ENCODE measurements around the gene TMEM207. TPM values are rescaled to one million over a fixed set of nuclear protein-coding genes. Genes with fewer than 3 reads are reported as not detected.

TMEM207 gene
- total RNA-seq, 1 experiment from 2014 or later: 0.57 TPM

- H3K27ac Mint-ChIP-seq (ENCODE audit: unreplicated experiment): peak overlapping the region; percentile 76
- peaks cover 74% of the 10 kb centered on the region for H3K4me1 Mint-ChIP-seq (ENCODE audit: low read depth, unreplicated experiment)
- peak overlapping the region; percentile 51 for H3K4me3 Mint-ChIP-seq (ENCODE audit: low read depth, unreplicated experiment)
- DNase-seq: no peak
- BruUV-seq (replicated peaks): no TSS peak
- no peaks in the 10 kb centered on the region for H3K27me3 Mint-ChIP-seq (ENCODE audit: unreplicated experiment)
- peaks cover 12% of the 10 kb centered on the region for H3K36me3 Mint-ChIP-seq (ENCODE audit: insufficient read depth, unreplicated experiment)
- intact Hi-C loops (cut with micrococcal nuclease; ENCODE audit: unreplicated experiment): loop anchor here (1.0 kb wide), 1 partner anchor 10 kb away; no protein-coding TSS in a partner anchor
- no peak for TF ChIP-seq CTCF (IDR thresholded peaks at IDR 0.05; ENCODE audit: unreplicated experiment)
- CTCF ChIA-PET: interaction anchor here (1.6 kb wide), 1 partner anchor 63 kb away, joined by 3 read pairs; no protein-coding TSS in a partner anchor
- no peaks in the 10 kb centered on the region for H3K9me3 Mint-ChIP-seq (ENCODE audit: low read depth, unreplicated experiment)
Observed at GRCh38 chr3:190446573-190447279, 3.0 kb downstream of the TMEM207 start.

GRCh38 chr3:190444576-190445145, 5.0 kb downstream of the TMEM207 start:
- H3K4me1 Mint-ChIP-seq (ENCODE audit: low read depth, unreplicated experiment): peaks cover 61% of the 10 kb centered on the region
- peak overlapping the region; percentile 44 for H3K27ac Mint-ChIP-seq (ENCODE audit: unreplicated experiment)
- no peak for TF ChIP-seq CTCF (IDR thresholded peaks at IDR 0.05; ENCODE audit: unreplicated experiment)
- no TSS peak for BruUV-seq (replicated peaks)
- H3K4me3 Mint-ChIP-seq (ENCODE audit: low read depth, unreplicated experiment): no peak overlapping the region
- no peaks in the 10 kb centered on the region for H3K27me3 Mint-ChIP-seq (ENCODE audit: unreplicated experiment)
- DNase-seq: no peak
- CTCF ChIA-PET: interaction anchor here (0.5 to 2.8 kb wide), 17 partner anchors 12 to 485 kb away, joined by 3 to 14 read pairs (median 4); partner anchors contain the start of genes CLDN1 and IL1RAP
- intact Hi-C loops (cut with micrococcal nuclease; ENCODE audit: unreplicated experiment): loop anchor here (5.0 kb wide), 2 partner anchors 122 to 217 kb away; partner anchors contain the start of gene CLDN1
- peaks cover 12% of the 10 kb centered on the region for H3K36me3 Mint-ChIP-seq (ENCODE audit: insufficient read depth, unreplicated experiment)
- H3K9me3 Mint-ChIP-seq (ENCODE audit: low read depth, unreplicated experiment): no peaks in the 10 kb centered on the region

GRCh38 chr3:190444006-190444405, 5.7 kb downstream of the TMEM207 start:
- Mint-ChIP-seq H3K27ac (ENCODE audit: unreplicated experiment) (peak overlapping the region; percentile 44), H3K36me3 (ENCODE audit: insufficient read depth, unreplicated experiment) (peaks cover 12% of the 10 kb centered on the region), H3K4me3 (ENCODE audit: low read depth, unreplicated experiment) (no peak overlapping the region), H3K27me3 (ENCODE audit: unreplicated experiment) (no peaks in the 10 kb centered on the region), H3K9me3 (ENCODE audit: low read depth, unreplicated experiment) (no peaks in the 10 kb centered on the region), H3K4me1 (ENCODE audit: low read depth, unreplicated experiment) (peaks cover 55% of the 10 kb centered on the region)
- no TSS peak for BruUV-seq (replicated peaks)
- intact Hi-C loops (cut with micrococcal nuclease; ENCODE audit: unreplicated experiment): loop anchor here (5.0 kb wide), 2 partner anchors 122 to 217 kb away; partner anchors contain the start of gene CLDN1
- CTCF ChIA-PET: interaction anchor here (0.5 to 2.8 kb wide), 12 partner anchors 12 to 485 kb away, joined by 3 to 17 read pairs (median 4); partner anchors contain the start of gene CLDN1
- no peak for DNase-seq
- no peak for TF ChIP-seq CTCF (IDR thresholded peaks at IDR 0.05; ENCODE audit: unreplicated experiment)

- H3K9me3 Mint-ChIP-seq (ENCODE audit: low read depth, unreplicated experiment): no peaks in the 10 kb centered on the region
- intact Hi-C loops (cut with micrococcal nuclease; ENCODE audit: unreplicated experiment): loop anchor here (1.0 to 5.0 kb wide), 3 partner anchors 59 to 216 kb away; partner anchors contain the start of gene CLDN1
- CTCF ChIA-PET: interaction anchor here (0.6 to 2.8 kb wide), 17 partner anchors 11 to 607 kb away, joined by 3 to 18 read pairs (median 4); partner anchors contain the start of genes CLDN1 and IL1RAP
- no peaks in the 10 kb centered on the region for H3K27me3 Mint-ChIP-seq (ENCODE audit: unreplicated experiment)
- peaks cover 12% of the 10 kb centered on the region for H3K36me3 Mint-ChIP-seq (ENCODE audit: insufficient read depth, unreplicated experiment)
- peak overlapping the region; percentile 44 for H3K27ac Mint-ChIP-seq (ENCODE audit: unreplicated experiment)
- peaks cover 47% of the 10 kb centered on the region for H3K4me1 Mint-ChIP-seq (ENCODE audit: low read depth, unreplicated experiment)
- BruUV-seq (replicated peaks): no TSS peak
- DNase-seq: peak; percentile 48
- H3K4me3 Mint-ChIP-seq (ENCODE audit: low read depth, unreplicated experiment): no peak overlapping the region
- peak; percentile 64 for TF ChIP-seq CTCF (IDR thresholded peaks at IDR 0.05; ENCODE audit: unreplicated experiment)
Observed at GRCh38 chr3:190443257-190443656, 6.4 kb downstream of the TMEM207 start.
